ENCODE results near the gene KCNIP1.
"Not testable (repeated sequence)": the region's sequence is repeated elsewhere in the genome, so short reads cannot be mapped to it uniquely, and the experiment has no call there.

The KCNIP1 gene

GRCh38 chr5:170538696-170539586, 35.1 kb downstream of the KCNIP1 start:
- DNase-seq = peak; percentile 71

- DNase-seq = no peak
These were observed 36.5 kb downstream of the KCNIP1 start for GRCh38 chr5:170540271-170540670.

- no peak for DNase-seq
These were observed 37.4 kb downstream of the KCNIP1 start for GRCh38 chr5:170541146-170541769.

GRCh38 chr5:170542691-170543293, 39.0 kb downstream of the KCNIP1 start:
- peak; percentile 70 for DNase-seq

- no peak for DNase-seq
These were observed 41.5 kb downstream of the KCNIP1 start for GRCh38 chr5:170545313-170545712.

GRCh38 chr5:170545811-170546210, 42.0 kb downstream of the KCNIP1 start:
- DNase-seq = no peak

GRCh38 chr5:170546282-170546681, 42.5 kb downstream of the KCNIP1 start:
- DNase-seq = peak; percentile 61

GRCh38 chr5:170550382-170550781, 46.6 kb downstream of the KCNIP1 start:
- not testable (repeated sequence) for DNase-seq

- no peak for DNase-seq
These were observed 47.3 kb downstream of the KCNIP1 start for GRCh38 chr5:170551076-170551475.

- no peak for DNase-seq
These were observed 47.8 kb downstream of the KCNIP1 start for GRCh38 chr5:170551622-170552021.

GRCh38 chr5:170552621-170553115, 48.8 kb downstream of the KCNIP1 start:
- no peak for DNase-seq

- DNase-seq = no peak
These were observed 49.4 kb downstream of the KCNIP1 start for GRCh38 chr5:170553218-170553617.

GRCh38 chr5:170554521-170555267, 50.9 kb downstream of the KCNIP1 start:
- no peak for DNase-seq

- DNase-seq = no peak
These were observed 53.5 kb downstream of the KCNIP1 start for GRCh38 chr5:170557314-170557713.

GRCh38 chr5:170559296-170559695, 55.5 kb downstream of the KCNIP1 start:
- DNase-seq = no peak

GRCh38 chr5:170560938-170561337, 57.1 kb downstream of the KCNIP1 start:
- no peak for DNase-seq

- no peak for DNase-seq
These were observed 58.5 kb downstream of the KCNIP1 start for GRCh38 chr5:170562166-170562874.

- DNase-seq = no peak
These were observed 59.0 kb downstream of the KCNIP1 start for GRCh38 chr5:170562875-170563228.

GRCh38 chr5:170563824-170564567, 60.2 kb downstream of the KCNIP1 start:
- no peak for DNase-seq

GRCh38 chr5:170565072-170565471, 61.3 kb downstream of the KCNIP1 start:
- no peak for DNase-seq

- no peak for DNase-seq
These were observed 65.3 kb downstream of the KCNIP1 start for GRCh38 chr5:170569101-170569500.

- DNase-seq = no peak
These were observed 66.7 kb downstream of the KCNIP1 start for GRCh38 chr5:170570476-170570875.
